HG03432 (cell line): ENCODE measurements around the gene TMEM154.

Experiments
- ATAC-seq: cut with Tn5 transposase; IDR thresholded peaks from one replicate; pipeline ENCODE4 v1.9.1; 2021; ENCODE audit warnings: mild to moderate bottlenecking, moderate library complexity; ENCODE audit not compliant: unreplicated experiment

The TMEM154 gene

DNA sequence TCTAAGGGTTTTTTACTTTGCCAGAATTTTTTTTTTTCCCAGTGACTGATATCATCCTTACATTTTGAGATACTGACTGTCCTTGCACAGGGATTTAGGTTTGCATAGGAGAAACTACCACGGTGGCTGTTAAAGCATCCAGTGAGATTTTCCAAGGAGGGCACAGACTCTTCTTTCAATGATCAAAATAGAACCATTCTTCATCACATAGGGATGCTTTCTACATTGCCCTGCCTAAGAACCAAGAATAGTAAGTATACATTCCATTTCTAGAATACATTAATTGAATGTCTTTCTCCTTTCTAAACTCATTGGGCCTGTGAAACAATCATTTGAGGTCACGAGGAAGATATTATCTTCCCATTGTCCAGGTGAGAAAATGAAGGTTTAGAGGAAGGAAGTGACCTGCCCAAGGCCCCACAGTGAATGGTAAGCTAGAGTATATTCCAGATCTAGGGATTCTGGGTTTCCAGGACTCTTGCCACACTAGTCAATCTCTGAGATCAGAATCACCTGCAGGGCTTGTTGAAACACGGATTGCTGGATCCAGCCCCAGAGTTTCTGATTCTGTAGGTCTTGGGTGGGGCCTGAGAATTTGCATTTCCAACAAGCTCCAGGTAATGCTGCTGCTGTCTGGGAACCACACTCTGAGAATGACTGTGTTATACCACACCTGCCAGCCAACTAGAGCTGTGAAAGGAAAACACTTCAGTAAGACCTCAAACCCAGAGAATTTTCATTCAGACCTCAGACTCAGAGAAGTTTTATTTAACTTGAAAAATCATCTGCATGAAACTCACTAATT is 17.7 kb upstream of the TMEM154 start:
- ATAC-seq, result peak; percentile 27

DNA sequence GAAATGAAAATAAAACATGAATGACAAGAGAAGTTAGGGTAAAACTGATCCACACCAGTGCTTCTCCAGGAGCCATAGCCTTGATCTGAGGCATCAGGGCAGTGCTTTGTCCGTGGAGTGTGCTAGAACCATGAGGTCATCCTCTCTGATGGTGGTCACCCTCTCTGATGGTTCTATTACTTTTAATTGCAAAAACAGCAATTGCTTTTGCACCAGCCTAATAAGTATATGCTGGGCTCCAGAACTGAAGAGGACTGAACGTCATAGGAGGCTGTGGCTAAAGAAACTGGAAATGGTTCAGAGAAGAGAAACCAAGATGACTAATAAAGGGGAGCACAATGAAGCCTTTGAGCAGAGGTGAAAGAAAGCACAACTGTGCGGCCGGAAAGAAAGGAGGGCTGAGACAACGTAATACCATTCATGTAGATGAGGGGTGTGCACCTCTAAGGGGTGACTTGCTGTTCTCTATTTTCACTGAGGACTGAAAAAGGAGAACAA is 17.0 kb upstream of the TMEM154 start:
- ATAC-seq, result peak; percentile 97

DNA sequence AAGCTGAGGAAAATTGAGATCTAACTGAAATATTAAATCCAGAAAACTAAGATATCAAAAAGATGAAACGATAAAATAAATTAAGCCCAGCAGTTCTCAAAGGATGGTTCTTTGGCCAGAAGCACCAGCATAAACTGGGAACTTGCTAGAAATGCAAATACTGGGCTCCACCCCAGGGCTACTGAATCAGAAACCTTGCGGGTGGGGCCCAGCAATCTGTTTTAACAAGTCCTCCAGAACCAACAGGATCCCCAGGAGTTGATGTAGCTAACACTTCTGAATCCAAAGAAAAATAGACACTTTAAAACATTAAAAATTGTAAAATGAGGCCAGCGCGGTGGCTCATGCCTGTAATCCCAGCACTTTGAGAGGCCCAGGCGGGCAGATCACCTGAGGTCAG is 14.1 kb upstream of the TMEM154 start:
- ATAC-seq, result no peak

DNA sequence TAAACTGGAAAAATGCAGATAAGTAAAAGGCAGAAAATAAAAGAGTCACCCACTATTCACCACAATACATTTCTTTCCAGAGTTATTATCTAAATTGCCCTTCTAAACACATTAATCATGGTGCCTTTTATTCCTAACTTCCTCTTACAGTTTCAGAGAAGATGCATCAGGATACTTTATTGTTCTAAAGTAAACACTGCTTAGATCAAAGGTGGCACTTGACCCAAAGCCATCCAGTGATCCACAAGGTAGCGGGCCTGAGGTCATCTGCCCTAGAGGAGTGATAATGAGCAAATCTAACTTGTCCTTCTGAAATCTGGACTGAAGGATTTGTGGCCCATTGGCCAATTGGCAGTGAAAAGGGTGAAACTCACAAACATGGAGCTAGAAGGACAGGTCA is 12.0 kb upstream of the TMEM154 start:
- ATAC-seq, result no peak

DNA sequence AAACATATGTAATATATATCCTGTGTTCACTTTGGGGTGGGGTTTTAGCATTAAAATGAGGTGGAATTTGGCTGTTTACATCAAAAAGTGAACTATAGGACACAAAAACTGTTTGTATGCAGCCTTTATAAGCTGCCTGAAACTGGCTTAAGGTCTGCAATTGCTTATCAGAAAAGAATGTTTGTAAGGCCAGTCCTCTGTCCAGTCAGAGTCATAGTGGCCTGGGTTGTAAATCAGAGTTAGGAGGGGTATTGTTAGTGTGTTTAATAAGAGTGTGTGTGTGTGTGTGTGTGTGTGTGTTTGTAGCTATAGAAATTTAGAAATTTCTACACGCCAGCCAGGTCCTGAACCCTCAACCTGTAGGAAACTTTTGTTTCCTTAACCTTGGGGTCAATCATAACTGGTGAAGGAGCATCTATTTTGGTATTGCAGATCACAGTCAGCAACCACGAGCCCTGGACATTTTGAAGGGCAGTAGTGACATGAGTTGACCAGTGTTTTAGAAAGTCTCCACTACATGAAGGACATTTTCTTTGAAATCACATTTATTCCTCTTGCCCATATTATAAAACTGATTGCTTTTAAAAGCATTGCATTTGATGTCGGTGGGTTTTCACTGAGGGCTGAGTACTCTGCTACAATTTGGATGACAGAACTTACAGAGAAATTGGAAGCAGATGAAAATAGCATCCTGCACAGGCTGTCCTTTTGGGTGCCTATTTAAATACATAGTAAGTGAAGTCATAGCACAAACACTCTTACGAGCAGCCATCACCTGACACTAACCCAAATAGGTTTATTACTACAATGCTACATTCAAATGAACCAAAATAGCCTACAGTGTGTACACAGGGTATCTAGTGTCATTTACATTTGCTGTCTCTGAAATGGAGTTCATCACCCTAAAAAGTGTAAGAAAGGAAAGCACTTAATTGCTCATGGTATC is 11.2 kb upstream of the TMEM154 start:
- ATAC-seq, result no peak

DNA sequence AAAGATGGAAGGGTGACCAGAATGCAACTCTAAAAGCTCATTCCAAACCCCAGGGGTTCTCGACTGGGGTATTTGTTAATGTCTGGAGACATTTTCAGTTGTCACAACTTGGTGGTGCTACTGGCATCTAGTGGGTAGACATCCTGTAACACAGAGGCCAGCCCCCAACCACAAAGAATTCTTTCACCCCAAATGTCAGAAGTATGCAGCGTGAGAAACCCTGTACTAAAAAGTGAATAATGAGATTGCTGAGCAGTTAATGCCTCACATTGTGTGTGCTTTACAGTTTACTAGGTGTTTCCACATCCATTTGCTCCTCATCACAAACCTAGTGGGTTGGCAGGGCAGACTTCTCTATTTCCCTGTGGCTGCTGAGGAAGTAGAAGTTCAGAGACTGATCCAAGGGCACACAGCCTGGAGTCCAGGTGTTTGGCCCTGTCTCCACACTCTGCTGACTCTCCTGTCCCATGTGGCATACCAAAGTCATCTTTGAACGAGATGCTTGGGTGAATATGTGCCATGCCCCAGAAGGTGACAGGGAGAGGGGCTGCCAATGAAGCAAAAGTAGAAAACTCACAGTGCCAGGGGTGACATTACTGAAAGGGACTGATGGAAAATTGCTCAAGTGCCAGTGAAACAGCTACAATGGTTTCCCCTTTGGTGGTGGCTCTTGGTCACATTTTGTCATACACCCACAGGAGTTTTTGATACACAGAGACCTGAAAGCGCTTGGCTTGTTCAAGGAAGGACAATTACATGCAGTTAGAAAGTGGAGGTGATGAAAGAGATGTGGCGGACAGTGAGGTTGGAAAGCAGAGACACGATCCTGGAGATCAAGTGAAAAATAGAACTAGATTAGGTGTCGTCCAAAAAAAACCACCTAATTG is 10.1 kb upstream of the TMEM154 start:
- no peak for ATAC-seq

DNA sequence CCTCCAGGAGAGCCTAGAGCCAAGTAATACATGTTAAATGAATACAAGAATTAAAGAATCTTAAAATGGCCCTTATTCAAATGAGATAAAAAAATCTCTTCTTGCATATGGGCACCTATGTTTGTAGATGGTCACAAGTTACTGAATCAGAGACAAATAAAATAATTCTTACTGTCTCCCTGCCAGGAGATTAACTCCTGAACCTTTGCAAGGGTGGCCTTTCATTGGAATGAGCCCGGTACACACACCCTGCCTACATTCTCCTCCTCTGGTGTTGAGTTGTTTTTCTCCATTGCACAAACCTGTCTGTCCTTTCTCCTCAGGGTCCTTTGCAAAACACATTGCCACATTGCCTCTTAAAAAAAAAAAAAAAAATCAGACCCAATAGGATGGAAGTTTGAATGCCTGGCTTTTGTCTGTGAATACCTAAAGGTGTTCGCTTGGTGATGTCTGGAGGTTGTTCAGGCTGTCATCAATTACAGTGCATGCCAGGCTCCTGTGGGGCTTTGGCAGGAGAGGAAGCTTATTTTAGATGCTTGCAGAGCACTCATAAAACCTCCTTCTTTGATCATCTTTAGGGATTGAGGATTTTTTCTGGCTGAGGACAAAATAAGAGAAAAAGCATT is 8.3 kb upstream of the TMEM154 start:
- no peak for ATAC-seq

DNA sequence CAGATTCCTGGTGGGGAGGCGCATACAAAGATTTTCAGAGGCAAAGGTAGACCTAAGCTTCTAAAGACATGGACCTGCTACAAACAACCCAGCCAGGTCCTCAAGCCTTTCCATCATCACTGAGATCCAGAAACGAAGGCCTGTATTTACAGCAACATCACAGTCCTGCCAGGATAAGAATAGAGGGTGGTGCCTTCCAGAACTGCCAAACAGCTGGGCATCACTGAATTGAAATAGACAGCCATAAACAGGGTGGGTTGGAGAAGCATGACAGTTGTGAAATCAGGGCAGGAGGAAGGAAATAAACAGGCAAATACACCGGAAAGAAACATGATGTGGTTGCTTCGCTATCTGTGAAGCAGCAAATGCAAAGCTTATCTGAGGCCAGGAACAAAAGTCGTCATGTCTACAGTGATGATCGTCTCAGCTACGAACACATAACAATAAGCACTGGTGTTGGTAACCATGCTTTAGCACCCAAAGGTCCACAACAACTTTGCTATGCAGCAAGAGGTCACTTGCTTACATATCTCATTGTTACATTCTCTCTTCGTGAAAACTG is 6.7 kb upstream of the TMEM154 start:
- no peak for ATAC-seq

DNA sequence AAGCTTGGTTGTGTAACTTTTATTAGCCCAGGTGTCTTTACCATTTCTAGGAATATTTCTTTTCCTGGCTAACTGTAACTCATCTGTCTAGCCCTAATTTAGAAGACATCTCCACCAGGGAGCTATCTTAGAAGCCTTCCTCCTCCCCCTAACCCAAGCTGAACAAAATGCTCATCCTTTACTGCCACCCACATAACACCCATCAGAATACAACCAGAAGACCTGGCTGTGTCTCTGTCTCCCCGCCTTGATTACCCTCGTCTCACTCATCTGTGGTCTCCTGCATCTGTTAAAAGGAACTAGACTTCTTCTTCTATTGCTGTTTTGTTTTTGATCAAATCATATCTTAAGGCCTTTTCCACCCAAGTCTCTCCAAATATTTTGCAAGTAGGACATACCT is 4.8 kb upstream of the TMEM154 start:
- ATAC-seq, result no peak

DNA sequence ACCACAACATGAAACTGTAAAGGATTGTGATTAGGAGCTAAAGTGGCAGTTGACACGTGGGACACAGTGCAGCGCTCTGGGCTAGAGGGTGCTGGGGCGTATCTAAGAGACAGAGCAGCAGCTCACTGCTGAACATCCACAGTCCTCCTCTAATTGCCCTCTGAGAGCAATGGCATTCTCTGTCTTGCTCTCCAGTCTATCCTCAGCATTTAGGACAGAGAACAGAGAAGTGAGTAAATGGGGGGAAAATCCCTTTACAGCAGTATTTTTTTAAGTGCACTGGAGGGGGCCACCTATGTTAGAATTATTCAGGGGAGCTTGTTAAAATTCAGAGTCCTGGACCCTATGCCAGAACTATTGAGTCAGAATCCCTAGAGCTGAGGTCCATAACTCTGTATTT is 4.2 kb upstream of the TMEM154 start:
- peak; percentile 58 for ATAC-seq

DNA sequence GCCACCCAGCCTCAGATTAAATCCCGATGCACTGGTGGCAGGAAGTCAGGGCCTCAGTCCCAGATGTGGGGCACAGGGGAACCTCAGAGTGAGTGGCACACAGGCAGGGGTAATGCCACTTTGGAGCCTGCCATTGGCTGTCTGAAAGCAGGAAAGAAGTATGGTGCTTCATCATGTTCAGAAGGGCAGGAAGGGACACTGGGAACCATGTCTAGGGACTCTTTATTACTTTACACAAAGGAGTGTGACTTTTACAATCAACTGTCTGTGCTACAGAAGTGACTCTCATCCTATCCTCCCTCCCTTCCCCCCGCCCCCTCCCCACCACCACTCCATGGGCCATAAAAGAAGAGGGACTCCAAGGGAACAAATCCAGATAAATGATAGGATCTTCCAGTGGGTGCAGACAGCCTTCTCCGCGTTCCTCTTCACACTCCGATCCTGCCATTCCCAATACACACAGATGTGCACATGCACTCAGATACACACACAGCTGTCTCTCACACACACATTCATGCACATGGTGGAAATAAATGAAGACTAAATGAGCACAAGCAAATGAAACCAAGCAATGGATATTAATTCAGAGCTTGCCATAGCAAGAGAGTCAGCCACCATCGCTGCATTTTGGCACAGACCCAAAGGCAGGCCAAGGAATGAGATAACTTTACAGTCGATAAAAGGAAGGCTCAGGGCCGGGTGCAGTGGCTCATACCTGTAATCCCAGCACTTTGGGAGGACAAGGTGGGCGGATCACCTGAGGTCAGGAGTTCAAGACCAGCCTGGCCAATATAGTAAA is 2.5 kb upstream of the TMEM154 start:
- no peak for ATAC-seq

DNA sequence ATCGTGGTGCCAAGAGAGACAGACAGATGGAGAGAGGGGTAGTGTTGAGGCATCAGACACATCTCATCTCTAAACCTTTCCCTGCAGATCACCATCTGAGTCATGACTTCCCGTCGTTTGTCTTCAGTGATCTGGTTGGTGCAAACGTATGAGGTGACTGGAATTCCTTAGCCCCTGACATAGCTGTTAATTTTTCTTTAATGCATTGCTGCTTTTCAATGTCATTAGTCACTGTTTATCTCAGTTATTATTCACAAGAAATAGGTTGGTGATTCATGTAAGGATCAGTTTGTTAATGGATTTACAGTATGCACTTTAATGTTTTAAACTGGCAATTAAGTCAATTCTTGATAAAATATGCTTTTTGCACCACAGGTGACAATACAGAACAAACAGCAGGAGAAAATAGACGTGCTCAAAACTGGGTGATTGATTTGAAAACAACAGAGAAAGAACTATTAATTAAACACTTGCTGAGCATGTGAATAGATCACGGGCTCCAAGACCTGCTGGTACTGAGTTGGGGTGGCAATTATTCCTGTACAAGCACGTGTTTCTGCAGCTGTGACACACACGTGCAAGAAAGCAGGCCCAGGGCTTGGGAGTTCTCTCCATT is 1.3 kb upstream of the TMEM154 start:
- no peak for ATAC-seq

DNA sequence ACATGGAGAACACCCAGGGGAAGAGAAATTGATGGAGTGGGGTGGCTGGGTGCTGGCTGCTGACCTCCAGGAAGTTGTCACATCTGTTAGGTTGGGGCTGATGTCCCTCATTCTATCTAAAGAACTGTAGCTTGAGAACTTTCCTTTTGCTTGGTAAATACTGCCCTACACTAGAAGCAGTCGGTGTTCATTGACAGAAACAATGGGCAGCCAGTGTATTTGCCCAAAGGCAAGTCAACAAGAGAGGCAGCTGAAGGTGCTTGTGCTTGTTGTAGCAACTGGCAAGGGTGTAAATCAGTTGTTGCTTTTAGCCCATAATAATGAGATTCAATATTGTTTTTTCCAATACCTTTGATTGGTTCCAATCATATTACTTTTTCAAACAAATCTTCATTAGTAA is 956 bp downstream of the TMEM154 start:
- no peak for ATAC-seq

DNA sequence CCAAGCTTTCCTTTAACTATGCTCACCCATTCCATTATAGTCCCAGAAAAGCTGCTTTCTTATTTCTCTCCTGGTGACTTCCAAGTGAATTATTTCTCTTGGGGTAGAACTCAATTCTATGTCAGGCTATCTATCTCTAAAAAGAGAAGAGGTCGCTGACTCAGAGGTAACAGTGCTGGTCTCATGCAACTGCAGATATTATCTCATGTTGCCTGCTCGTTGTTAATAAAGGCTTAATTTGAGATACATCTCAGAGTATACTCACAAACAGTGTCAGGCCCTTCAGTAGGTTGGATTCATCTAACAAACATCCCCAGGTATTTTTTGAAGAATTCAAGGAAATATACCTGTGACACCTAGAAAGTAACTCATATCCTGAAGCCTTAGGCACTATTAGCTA is 2.7 kb downstream of the TMEM154 start:
- no peak for ATAC-seq

DNA sequence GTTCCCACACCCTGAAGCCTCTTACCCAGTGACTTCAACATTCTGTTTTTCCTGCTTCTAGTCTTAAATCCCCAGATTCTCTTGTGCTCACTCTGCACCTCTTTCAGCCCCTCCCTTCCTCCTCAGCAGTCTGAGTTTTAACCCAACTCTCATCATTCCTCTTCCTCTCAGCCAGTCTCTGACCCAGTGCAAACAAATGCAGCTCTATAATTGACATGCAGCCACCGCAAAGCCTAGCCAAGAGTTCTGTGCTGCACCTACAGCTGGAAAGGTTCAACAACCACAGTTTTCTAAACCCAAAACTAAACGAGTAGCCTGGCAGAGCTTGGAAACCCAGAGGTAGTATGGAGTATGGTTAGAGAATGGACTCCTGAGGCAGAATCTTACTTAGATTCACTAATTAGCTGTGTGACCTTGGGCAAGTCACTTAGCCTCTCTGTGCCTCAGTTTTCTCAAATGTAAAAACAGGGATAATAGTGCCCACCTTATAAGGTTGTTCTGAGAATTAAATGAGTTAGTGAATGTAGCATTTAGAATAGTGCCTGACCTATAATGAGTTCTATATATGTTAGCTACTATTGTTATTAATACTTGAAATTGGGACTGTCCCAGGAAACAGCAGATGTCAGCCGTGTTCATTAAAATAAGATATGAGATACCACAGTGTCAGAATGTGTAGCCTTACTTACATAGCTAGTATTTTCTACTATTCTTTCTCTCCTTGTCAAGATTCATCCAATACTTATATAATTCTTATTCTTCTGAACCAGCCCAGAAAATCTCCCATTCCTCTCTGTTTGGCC is 3.5 kb downstream of the TMEM154 start:
- ATAC-seq, result peak; percentile 41

DNA sequence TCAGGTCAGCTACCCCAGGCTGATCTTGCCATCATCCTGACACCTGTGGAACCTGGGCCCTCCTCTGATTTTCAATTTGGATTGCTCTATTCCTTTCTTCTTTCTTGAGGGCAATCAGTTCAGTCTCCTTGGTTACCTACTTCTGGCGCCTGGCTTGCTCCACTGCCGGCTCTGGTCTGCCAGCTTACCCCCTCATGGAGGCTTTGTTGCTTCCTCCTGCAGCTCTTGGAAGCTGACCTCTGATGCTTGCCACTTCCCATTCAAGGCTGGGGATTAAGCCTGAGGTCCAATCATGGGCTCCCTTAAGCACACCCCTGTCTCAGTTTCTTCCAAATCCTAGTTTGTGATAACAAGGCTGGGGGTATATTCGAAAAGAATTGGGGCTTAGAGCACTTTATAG is 5.4 kb downstream of the TMEM154 start:
- no peak for ATAC-seq

DNA sequence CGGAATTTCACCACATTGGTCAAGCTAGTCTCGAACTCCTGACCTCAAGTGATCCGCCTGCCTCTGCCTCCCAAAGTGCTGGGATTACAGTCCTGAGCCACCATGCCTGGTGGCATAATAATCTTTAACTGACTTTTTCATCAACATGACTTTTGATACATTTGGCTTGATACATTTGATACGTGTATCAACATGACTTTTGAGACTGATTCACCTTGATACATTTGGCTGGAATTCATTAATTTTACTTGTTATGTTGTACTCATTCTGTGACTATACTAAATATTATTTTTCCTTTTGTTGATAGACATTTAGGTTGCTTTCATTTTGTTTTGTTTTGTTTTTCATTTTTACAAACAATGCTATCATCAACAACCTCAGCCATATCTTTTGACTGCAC is 6.3 kb downstream of the TMEM154 start:
- ATAC-seq, result no peak
